Endothelial cell (in vitro differentiated cells): ENCODE data around the gene MTCH1. TPM values are rescaled to one million over a fixed set of nuclear protein-coding genes. Genes with fewer than 3 reads are reported as not detected.

Experiments used
- DNase-seq: peaks from one replicate; pipeline ENCODE4 v3.0.0; 2021; ENCODE audit warnings: low spot score
- H3K27ac Mint-ChIP-seq: one replicate; pipeline ENCODE4 v1.8.0; 2021; ENCODE audit warnings: mixed read lengths, inconsistent platforms; ENCODE audit not compliant: unreplicated experiment
- H3K27me3 Mint-ChIP-seq: one replicate; pipeline ENCODE4 v1.8.0; 2021; ENCODE audit warnings: mild to moderate bottlenecking, moderate library complexity, mixed read lengths, inconsistent platforms; ENCODE audit not compliant: unreplicated experiment
- H3K36me3 Mint-ChIP-seq: one replicate; pipeline ENCODE4 v1.8.0; 2021; ENCODE audit warnings: mild to moderate bottlenecking, low read depth, mixed read lengths, inconsistent platforms; ENCODE audit not compliant: unreplicated experiment
- H3K4me1 Mint-ChIP-seq: one replicate; pipeline ENCODE4 v1.8.0; 2021; ENCODE audit warnings: mild to moderate bottlenecking, mixed read lengths, inconsistent platforms; ENCODE audit not compliant: unreplicated experiment
- H3K4me3 Mint-ChIP-seq: one replicate; pipeline ENCODE4 v1.8.0; 2021; ENCODE audit warnings: mild to moderate bottlenecking, mixed read lengths, inconsistent platforms; ENCODE audit not compliant: unreplicated experiment
- H3K9me3 Mint-ChIP-seq: one replicate; pipeline ENCODE4 v1.8.0; 2021; ENCODE audit warnings: mixed read lengths, inconsistent platforms; ENCODE audit not compliant: unreplicated experiment
- CTCF ChIP-seq: fragments of 200-600 bp; sonication (generic); IDR thresholded peaks from one replicate; pipeline ENCODE4 v1.5.0; 2021; ENCODE audit warnings: antibody characterized with exemption; ENCODE audit not compliant: unreplicated experiment
- total RNA-seq: library from RNA; stranded (reverse); fragmentation: NEBNext Ultra II Directional; extraction: Animal tissue kit (Norgen Biotek cat#: 25700); gene quantifications from one replicate; pipeline ENCODE4 v1.2.1, GENCODE V29; 2021; ENCODE audit not compliant: unreplicated experiment

Gene MTCH1
- total RNA-seq, 1 donor from 2014 or later, result 304 TPM

DNA sequence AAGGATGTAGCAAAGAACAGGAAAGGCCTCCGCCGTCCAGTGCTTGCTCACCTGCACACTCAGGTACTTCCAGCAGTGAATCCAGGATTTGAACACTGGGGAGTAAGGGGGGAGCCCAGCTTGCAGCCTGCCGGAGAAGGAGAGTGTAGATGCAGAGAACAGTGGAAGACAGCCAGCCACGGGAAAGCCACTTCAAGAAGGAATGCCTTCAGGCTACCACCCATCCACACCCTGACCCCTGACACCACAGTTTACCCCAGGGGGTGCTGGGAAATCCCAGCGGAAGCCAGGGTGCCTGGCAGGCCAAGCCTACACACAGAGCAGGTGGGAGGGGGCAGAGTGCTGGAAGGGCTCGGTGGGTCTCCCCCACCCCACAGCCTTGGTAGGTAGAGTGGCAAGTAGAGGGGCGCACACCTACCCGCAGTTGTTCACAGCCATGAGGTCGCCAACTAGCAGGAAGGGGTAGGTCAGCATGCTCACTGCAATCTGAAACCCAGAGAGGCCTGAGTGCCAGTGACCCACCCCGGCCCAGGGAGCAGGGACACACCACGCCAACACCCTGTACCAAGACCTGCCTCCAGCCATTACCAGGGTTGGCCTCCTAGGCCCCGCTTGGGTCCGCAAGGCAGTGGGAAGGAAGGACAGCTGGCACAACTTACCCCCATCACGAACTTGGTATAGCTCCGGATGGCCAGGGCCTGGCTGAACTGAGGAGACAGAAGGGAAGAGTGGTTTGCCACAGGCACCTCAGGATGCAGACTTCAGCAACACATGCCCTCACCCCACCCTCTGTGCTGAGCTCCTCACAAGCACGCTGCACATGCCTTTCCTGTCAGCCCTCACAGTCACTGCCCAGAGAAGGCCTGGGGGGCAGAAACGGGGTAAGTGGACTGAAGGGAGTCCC is 15.8 kb downstream of the MTCH1 start:
- peaks cover 53% of the 10 kb centered on the region for H3K36me3 Mint-ChIP-seq
- H3K9me3 Mint-ChIP-seq, result no peaks in the 10 kb centered on the region
- no peak overlapping the region for H3K27ac Mint-ChIP-seq
- H3K4me1 Mint-ChIP-seq, result peaks cover 2% of the 10 kb centered on the region
- no peaks in the 10 kb centered on the region for H3K27me3 Mint-ChIP-seq
- TF ChIP-seq CTCF, result no peak
- DNase-seq, result no peak
- peak overlapping the region; percentile 62 for H3K4me3 Mint-ChIP-seq

- H3K27ac Mint-ChIP-seq, result no peak overlapping the region
- no peak for TF ChIP-seq CTCF
- peaks cover 2% of the 10 kb centered on the region for H3K27me3 Mint-ChIP-seq
- H3K9me3 Mint-ChIP-seq, result no peaks in the 10 kb centered on the region
- H3K4me3 Mint-ChIP-seq, result no peak overlapping the region
- peaks cover 44% of the 10 kb centered on the region for H3K36me3 Mint-ChIP-seq
- H3K4me1 Mint-ChIP-seq, result peaks cover 10% of the 10 kb centered on the region
- DNase-seq, result no peak
These were observed 16.7 kb downstream of the MTCH1 start for GRCh38 chr6:36969240-36969691.

DNA sequence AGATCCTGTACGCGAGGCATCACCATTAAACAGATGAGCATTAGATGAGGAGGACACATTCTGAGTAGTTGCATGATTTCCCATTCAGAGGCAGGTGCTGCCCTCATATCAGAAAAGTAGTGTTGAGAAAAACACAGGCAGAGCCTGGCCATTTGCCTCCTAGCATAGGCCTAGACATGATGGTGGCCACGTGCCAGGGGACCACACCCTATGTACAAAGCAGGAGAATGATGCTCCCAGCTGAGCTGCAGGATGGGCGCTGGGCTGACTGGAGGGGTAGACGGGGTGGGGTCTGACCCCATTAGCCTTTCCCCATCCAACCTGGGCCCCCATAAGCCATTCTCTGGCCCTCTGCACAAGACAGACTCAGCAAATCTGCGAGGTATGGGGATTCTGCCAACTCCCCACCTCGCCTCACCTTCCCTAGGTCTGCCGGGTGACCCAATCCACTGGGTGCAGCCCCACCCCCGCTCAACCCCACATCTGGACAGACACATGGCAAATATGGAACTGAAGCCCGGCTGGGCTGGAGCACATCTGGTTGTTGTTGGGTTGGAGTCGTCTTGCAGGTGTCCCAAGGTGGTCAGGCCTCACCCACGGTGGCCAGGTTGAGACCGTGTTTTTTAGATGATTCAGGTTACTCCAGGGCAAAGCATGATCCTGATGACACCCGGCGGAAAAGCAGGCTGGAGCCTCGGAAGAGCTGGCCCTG is 17.6 kb downstream of the MTCH1 start:
- H3K4me1 Mint-ChIP-seq, result peaks cover 12% of the 10 kb centered on the region
- peaks cover 2% of the 10 kb centered on the region for H3K27me3 Mint-ChIP-seq
- H3K36me3 Mint-ChIP-seq, result peaks cover 38% of the 10 kb centered on the region
- no peak for DNase-seq
- no peak overlapping the region for H3K27ac Mint-ChIP-seq
- no peak for TF ChIP-seq CTCF
- no peaks in the 10 kb centered on the region for H3K9me3 Mint-ChIP-seq
- H3K4me3 Mint-ChIP-seq, result no peak overlapping the region

DNA sequence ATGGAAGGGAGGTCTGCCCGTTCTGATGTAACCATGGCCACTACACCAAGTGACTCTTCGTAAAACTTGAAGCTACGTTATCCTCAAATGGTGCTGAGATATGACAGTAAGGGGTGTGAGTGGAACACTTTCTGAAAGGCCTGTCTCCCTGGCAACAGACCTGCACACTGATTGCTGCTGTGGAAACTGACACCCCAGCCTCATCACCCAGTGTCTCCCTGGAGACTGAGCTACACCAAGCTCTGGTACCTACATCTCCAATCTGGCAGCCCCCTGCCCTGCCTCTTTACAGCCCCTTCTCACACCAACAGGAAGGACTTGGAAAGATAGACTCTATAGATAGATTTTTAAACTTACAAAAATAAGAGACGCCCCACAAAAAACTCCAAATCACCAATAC is 18.2 kb downstream of the MTCH1 start:
- no peak overlapping the region for H3K27ac Mint-ChIP-seq
- DNase-seq, result no peak
- H3K9me3 Mint-ChIP-seq, result no peaks in the 10 kb centered on the region
- peaks cover 2% of the 10 kb centered on the region for H3K27me3 Mint-ChIP-seq
- no peak for TF ChIP-seq CTCF
- H3K4me3 Mint-ChIP-seq, result no peak overlapping the region
- peaks cover 37% of the 10 kb centered on the region for H3K36me3 Mint-ChIP-seq
- H3K4me1 Mint-ChIP-seq, result peaks cover 16% of the 10 kb centered on the region

GRCh38 chr6:36967301-36967700 is 18.7 kb downstream of the MTCH1 start:
- no peak for TF ChIP-seq CTCF
- Mint-ChIP-seq H3K36me3 (peaks cover 34% of the 10 kb centered on the region), H3K9me3 (no peaks in the 10 kb centered on the region), H3K4me1 (peaks cover 17% of the 10 kb centered on the region), H3K27ac (no peak overlapping the region), H3K27me3 (peaks cover 4% of the 10 kb centered on the region), H3K4me3 (no peak overlapping the region)
- no peak for DNase-seq
